ENCODE results near the gene PWWP2B. TPM values are rescaled to one million over a fixed set of nuclear protein-coding genes. Genes with fewer than 3 reads are reported as not detected.

The PWWP2B gene
- total RNA-seq, 1 experiment from 2014 or later: 19.3 TPM

GRCh38 chr10:132375116-132375794, 21.7 kb upstream of the PWWP2B start:
- peaks cover 4% of the 10 kb centered on the region for H3K27me3 Mint-ChIP-seq (ENCODE audit: insufficient read depth, unreplicated experiment)
- H3K4me3 ChIP-seq (ENCODE audit: low read depth, low read length): no peak overlapping the region
- no peaks in the 10 kb centered on the region for H3K9me3 Mint-ChIP-seq (ENCODE audit: unreplicated experiment)
- H3K4me1 Mint-ChIP-seq (ENCODE audit: low read depth, unreplicated experiment): no peaks in the 10 kb centered on the region
- intact Hi-C loops (cut with micrococcal nuclease; ENCODE audit: unreplicated experiment): no loop called here
- TF ChIP-seq CTCF (IDR thresholded peaks at IDR 0.05; ENCODE audit: insufficient read depth in 1 of 2, low read depth in 1 of 2, low read length in 1 of 2, severe bottlenecking in 1 of 2, unreplicated experiment in 1 of 2): no peak
- no peak for DNase-seq
- H3K36me3 Mint-ChIP-seq (ENCODE audit: insufficient read depth, unreplicated experiment): no peaks in the 10 kb centered on the region
- POLR2A ChIA-PET: no interaction called here
- H3K4me1 ChIP-seq: no peaks in the 10 kb centered on the region
- BruUV-seq (replicated peaks): no TSS peak
- H3K4me3 Mint-ChIP-seq (ENCODE audit: unreplicated experiment): no peak overlapping the region
- no peaks in the 10 kb centered on the region for H3K36me3 ChIP-seq (ENCODE audit: control insufficient read depth, insufficient read depth, low read length)
- H3K9me3 ChIP-seq: no peaks in the 10 kb centered on the region
- CTCF ChIA-PET: no interaction called here
- H3K27ac Mint-ChIP-seq (ENCODE audit: unreplicated experiment): no peak overlapping the region
- no peaks in the 10 kb centered on the region for H3K27me3 ChIP-seq (replicated peaks; ENCODE audit: control insufficient read depth, insufficient read depth, low read length)

- Mint-ChIP-seq H3K4me3 (ENCODE audit: unreplicated experiment) (no peak overlapping the region), H3K27me3 (ENCODE audit: insufficient read depth, unreplicated experiment) (peaks cover 4% of the 10 kb centered on the region), H3K9me3 (ENCODE audit: unreplicated experiment) (no peaks in the 10 kb centered on the region), H3K27ac (ENCODE audit: unreplicated experiment) (no peak overlapping the region), H3K36me3 (ENCODE audit: insufficient read depth, unreplicated experiment) (no peaks in the 10 kb centered on the region), H3K4me1 (ENCODE audit: low read depth, unreplicated experiment) (no peaks in the 10 kb centered on the region)
- BruUV-seq (replicated peaks): no TSS peak
- no peaks in the 10 kb centered on the region for H3K36me3 ChIP-seq (ENCODE audit: control insufficient read depth, insufficient read depth, low read length)
- ChIA-PET CTCF (no interaction called here), POLR2A (no interaction called here)
- no peaks in the 10 kb centered on the region for H3K9me3 ChIP-seq
- H3K27me3 ChIP-seq (replicated peaks; ENCODE audit: control insufficient read depth, insufficient read depth, low read length): no peaks in the 10 kb centered on the region
- no peak for TF ChIP-seq CTCF (IDR thresholded peaks at IDR 0.05; ENCODE audit: insufficient read depth in 1 of 2, low read depth in 1 of 2, low read length in 1 of 2, severe bottlenecking in 1 of 2, unreplicated experiment in 1 of 2)
- H3K4me1 ChIP-seq: no peaks in the 10 kb centered on the region
- no peak for DNase-seq
- intact Hi-C loops (cut with micrococcal nuclease; ENCODE audit: unreplicated experiment): no loop called here
- H3K4me3 ChIP-seq (ENCODE audit: low read depth, low read length): no peak overlapping the region
Measured at GRCh38 chr10:132375795-132376297, 21.2 kb upstream of the PWWP2B start.

- ChIA-PET CTCF (no interaction called here), POLR2A (interaction anchor here (0.6 kb wide), 1 partner anchor 942 kb away, joined by 3 read pairs; no protein-coding TSS in a partner anchor)
- Mint-ChIP-seq H3K9me3 (ENCODE audit: unreplicated experiment) (no peaks in the 10 kb centered on the region), H3K27ac (ENCODE audit: unreplicated experiment) (no peak overlapping the region), H3K4me3 (ENCODE audit: unreplicated experiment) (no peak overlapping the region), H3K27me3 (ENCODE audit: insufficient read depth, unreplicated experiment) (peaks cover 4% of the 10 kb centered on the region), H3K36me3 (ENCODE audit: insufficient read depth, unreplicated experiment) (no peaks in the 10 kb centered on the region), H3K4me1 (ENCODE audit: low read depth, unreplicated experiment) (no peaks in the 10 kb centered on the region)
- no TSS peak for BruUV-seq (replicated peaks)
- Histone ChIP-seq H3K4me1 (no peaks in the 10 kb centered on the region), H3K4me3 (ENCODE audit: low read depth, low read length) (no peak overlapping the region), H3K27me3 (replicated peaks; ENCODE audit: control insufficient read depth, insufficient read depth, low read length) (no peaks in the 10 kb centered on the region), H3K9me3 (no peaks in the 10 kb centered on the region), H3K36me3 (ENCODE audit: control insufficient read depth, insufficient read depth, low read length) (no peaks in the 10 kb centered on the region)
- TF ChIP-seq CTCF (IDR thresholded peaks at IDR 0.05; ENCODE audit: insufficient read depth in 1 of 2, low read depth in 1 of 2, low read length in 1 of 2, severe bottlenecking in 1 of 2, unreplicated experiment in 1 of 2): no peak
- no peak for DNase-seq
- intact Hi-C loops (cut with micrococcal nuclease; ENCODE audit: unreplicated experiment): no loop called here
Measured at GRCh38 chr10:132376394-132376851, 20.6 kb upstream of the PWWP2B start.
